OCI-LY7 (cell line): ENCODE results near the gene COL25A1. TPM values are rescaled to one million over a fixed set of nuclear protein-coding genes. Genes with fewer than 3 reads are reported as not detected.

ENCODE experiments used
- BruUV-seq: library from RNA; stranded (reverse); fragments of 400-500 nt; replicated peaks from 2 replicates; lab custom pipeline; 2021; lab: Mats Ljungman, UMichigan
- CTCF ChIA-PET: fragments of 300-600 bp; sonication (Branson Sonifier 250); formaldehyde crosslinking; loops from one replicate; lab custom pipeline; 2022; ENCODE audit warnings: antibody characterized with exemption; ENCODE audit not compliant: unreplicated experiment; lab: Charles Lee
- POLR2A ChIA-PET: fragments of 300-600 bp; sonication (Branson Sonifier 250); formaldehyde crosslinking; loops from one replicate; lab custom pipeline; 2022; ENCODE audit warnings: antibody characterized with exemption; lab: Charles Lee
- DNase-seq: peaks from one replicate; pipeline ENCODE4 v3.0.0-alpha.2; 2015; ENCODE audit warnings: low spot score
- H2AFZ ChIP-seq: fragments of 200-600 bp; sonication (generic), shearing (Covaris generic); 2 replicates; pipeline ENCODE4 v1.6.1; 2014; ENCODE audit warnings: mild to moderate bottlenecking, antibody characterized with exemption, low read length, moderate library complexity
- H3K27ac ChIP-seq: fragments of 200-600 bp; sonication (generic); 2 replicates; pipeline ENCODE4 v1.5.1; 2014; ENCODE audit warnings: mixed run types, low read depth, mild to moderate bottlenecking, moderate library complexity, low read length, inconsistent platforms; ENCODE audit not compliant: poor library complexity, severe bottlenecking
- H3K36me3 ChIP-seq: fragments of 200-600 bp; sonication (generic); 2 replicates; pipeline ENCODE4 v1.6.1; 2014; ENCODE audit warnings: mild to moderate bottlenecking, antibody characterized with exemption, low read length, moderate library complexity, mixed read lengths; ENCODE audit not compliant: insufficient read depth
- H3K4me1 ChIP-seq: fragments of 200-600 bp; sonication (generic); 2 replicates; pipeline ENCODE4 v1.5.1; 2014; ENCODE audit warnings: mild to moderate bottlenecking, low read length; ENCODE audit not compliant: insufficient read depth, poor library complexity, severe bottlenecking
- H3K4me2 ChIP-seq: fragments of 200-600 bp; sonication (generic); 2 replicates; pipeline ENCODE4 v1.6.1; 2014; ENCODE audit warnings: mild to moderate bottlenecking, low read length
- H3K4me3 ChIP-seq: fragments of 200-600 bp; sonication (generic); 2 replicates; pipeline ENCODE4 v1.5.1; 2014; ENCODE audit warnings: mild to moderate bottlenecking, low read depth, low read length; ENCODE audit not compliant: poor library complexity, severe bottlenecking
- H3K79me2 ChIP-seq: fragments of 200-600 bp; sonication (generic); 2 replicates; pipeline ENCODE4 v1.6.1; 2016; ENCODE audit warnings: low read depth, mild to moderate bottlenecking, low read length, moderate library complexity, mixed read lengths; ENCODE audit not compliant: insufficient read depth
- H3K9me2 ChIP-seq: fragments of 200-600 bp; sonication (generic); 2 replicates; pipeline ENCODE4 v1.6.1; 2016; ENCODE audit warnings: mild to moderate bottlenecking, low read length, mixed read lengths; ENCODE audit not compliant: insufficient read depth
- H3K9me3 ChIP-seq: fragments of 200-600 bp; sonication (generic); 2 replicates; pipeline ENCODE4 v1.6.1; 2014; ENCODE audit warnings: mild to moderate bottlenecking, mixed run types, low read length, mixed read lengths
- H4K20me1 ChIP-seq: fragments of 200-600 bp; sonication (generic); 2 replicates; pipeline ENCODE4 v1.6.1; 2014; ENCODE audit warnings: mild to moderate bottlenecking, antibody characterized with exemption, low read length, moderate library complexity, mixed read lengths; ENCODE audit not compliant: insufficient read depth
- CTCF ChIP-seq: fragments of 200-600 bp; sonication (generic); conservative IDR thresholded peaks from 2 replicates; pipeline ENCODE4 v1.5.1; 2014; ENCODE audit warnings: mild to moderate bottlenecking, antibody characterized with exemption, low read length, moderate library complexity, mixed read lengths
- EZH2phosphoT487 ChIP-seq: fragments of 200-600 bp; sonication (generic); IDR thresholded peaks from 2 replicates; pipeline ENCODE4 v1.6.1; 2018; ENCODE audit warnings: low read depth, borderline replicate concordance, mild to moderate bottlenecking, mixed run types, antibody characterized with exemption, low read length, moderate library complexity, mixed read lengths
- intact Hi-C: fragments of 100-400 bp; cut with micrococcal nuclease; formaldehyde crosslinking; loops from one replicate; pipeline ENCODE4 v1.10.0; 2022; ENCODE audit not compliant: unreplicated experiment
- total RNA-seq, 2 experiments: library from RNA; depleted of rRNA in 1 of 2; stranded (reverse); fragments of >200 nt in 1 of 2; shearing (Covaris generic) in 1 of 2; gene quantifications; 2 replicates each; pipeline ENCODE4 v1.2.3, GENCODE V29; 2014 to 2022

The COL25A1 gene
- total RNA-seq, 2 experiments from 2014 or later = not detected

- Histone ChIP-seq H3K4me1 (no peaks in the 10 kb centered on the region), H4K20me1 (no peaks in the 10 kb centered on the region), H2AFZ (no peak overlapping the region), H3K79me2 (no peaks in the 10 kb centered on the region), H3K27ac (no peak overlapping the region), H3K4me2 (no peak overlapping the region), H3K4me3 (no peak overlapping the region), H3K36me3 (no peaks in the 10 kb centered on the region), H3K9me2 (no peaks in the 10 kb centered on the region), H3K9me3 (no peaks in the 10 kb centered on the region)
- POLR2A ChIA-PET = interaction anchor here (0.7 kb wide), 1 partner anchor 39 kb away, joined by 3 read pairs; no protein-coding TSS in a partner anchor
- intact Hi-C loops = no loop called here
- DNase-seq = no peak
- BruUV-seq = no TSS peak
- TF ChIP-seq EZH2phosphoT487 (no peak), CTCF (no peak)
- CTCF ChIA-PET = interaction anchor here (0.5 kb wide), 1 partner anchor 34 kb away, joined by 3 read pairs; no protein-coding TSS in a partner anchor
Observed at GRCh38 chr4:108972613-108973283, 329.7 kb downstream of the COL25A1 start.

- Histone ChIP-seq H3K4me3 (no peak overlapping the region), H2AFZ (no peak overlapping the region), H3K4me1 (no peaks in the 10 kb centered on the region), H3K36me3 (no peaks in the 10 kb centered on the region), H3K9me3 (no peaks in the 10 kb centered on the region), H3K9me2 (no peaks in the 10 kb centered on the region), H3K27ac (no peak overlapping the region), H3K4me2 (no peak overlapping the region), H4K20me1 (no peaks in the 10 kb centered on the region), H3K79me2 (no peaks in the 10 kb centered on the region)
- CTCF ChIA-PET = no interaction called here
- TF ChIP-seq CTCF (no peak), EZH2phosphoT487 (no peak)
- intact Hi-C loops = no loop called here
- DNase-seq = no peak
- BruUV-seq = no TSS peak
- POLR2A ChIA-PET = no interaction called here
Observed at GRCh38 chr4:108971473-108971872, 331.0 kb downstream of the COL25A1 start.

GRCh38 chr4:108965472-108966076, 336.9 kb downstream of the COL25A1 start:
- no peak for TF ChIP-seq CTCF
- no peak for TF ChIP-seq EZH2phosphoT487
- Histone ChIP-seq H3K4me3 (no peak overlapping the region), H2AFZ (no peak overlapping the region), H3K27ac (no peak overlapping the region), H3K4me1 (no peaks in the 10 kb centered on the region), H3K4me2 (no peak overlapping the region), H3K9me2 (no peaks in the 10 kb centered on the region), H3K36me3 (no peaks in the 10 kb centered on the region), H3K9me3 (no peaks in the 10 kb centered on the region), H3K79me2 (no peaks in the 10 kb centered on the region), H4K20me1 (no peaks in the 10 kb centered on the region)
- POLR2A ChIA-PET = no interaction called here
- CTCF ChIA-PET = no interaction called here
- BruUV-seq = no TSS peak
- intact Hi-C loops = no loop called here
- DNase-seq = no peak
